Measurements from ENCODE around the gene CCDC69. TPM values are rescaled to one million over a fixed set of nuclear protein-coding genes. Genes with fewer than 3 reads are reported as not detected.

The CCDC69 gene
- total RNA-seq, 4 donors from 2014 or later = 118 to 287 (median 228) TPM

DNA sequence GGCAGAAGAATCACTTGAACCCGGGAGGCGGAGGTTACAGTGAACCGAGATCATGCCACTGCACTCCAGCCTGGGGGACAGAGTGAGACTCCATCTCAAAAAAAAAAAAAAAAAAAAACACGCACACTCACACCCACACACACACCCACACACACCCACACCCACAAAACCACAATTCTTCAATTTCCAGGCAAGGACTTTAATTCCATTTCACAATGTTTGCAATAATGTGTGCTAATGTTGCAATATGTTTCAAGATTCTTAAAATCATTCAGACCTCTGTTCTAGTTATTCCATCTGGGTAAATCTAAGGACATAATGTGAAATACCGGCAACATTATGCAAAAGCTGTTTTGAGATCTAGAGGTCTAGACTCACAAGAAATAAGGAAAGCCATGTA is 28.3 kb downstream of the CCDC69 start:
- TF ChIP-seq, protein P1, sequence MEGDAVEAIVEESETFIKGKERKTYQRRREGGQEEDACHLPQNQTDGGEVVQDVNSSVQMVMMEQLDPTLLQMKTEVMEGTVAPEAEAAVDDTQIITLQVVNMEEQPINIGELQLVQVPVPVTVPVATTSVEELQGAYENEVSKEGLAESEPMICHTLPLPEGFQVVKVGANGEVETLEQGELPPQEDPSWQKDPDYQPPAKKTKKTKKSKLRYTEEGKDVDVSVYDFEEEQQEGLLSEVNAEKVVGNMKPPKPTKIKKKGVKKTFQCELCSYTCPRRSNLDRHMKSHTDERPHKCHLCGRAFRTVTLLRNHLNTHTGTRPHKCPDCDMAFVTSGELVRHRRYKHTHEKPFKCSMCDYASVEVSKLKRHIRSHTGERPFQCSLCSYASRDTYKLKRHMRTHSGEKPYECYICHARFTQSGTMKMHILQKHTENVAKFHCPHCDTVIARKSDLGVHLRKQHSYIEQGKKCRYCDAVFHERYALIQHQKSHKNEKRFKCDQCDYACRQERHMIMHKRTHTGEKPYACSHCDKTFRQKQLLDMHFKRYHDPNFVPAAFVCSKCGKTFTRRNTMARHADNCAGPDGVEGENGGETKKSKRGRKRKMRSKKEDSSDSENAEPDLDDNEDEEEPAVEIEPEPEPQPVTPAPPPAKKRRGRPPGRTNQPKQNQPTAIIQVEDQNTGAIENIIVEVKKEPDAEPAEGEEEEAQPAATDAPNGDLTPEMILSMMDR (IDR thresholded peaks at IDR 0.05) = no peak
- DNase-seq (ENCODE audit: low spot score) = no peak
- peak; percentile 88 for ATAC-seq (ENCODE audit: low FRiP score)

DNA sequence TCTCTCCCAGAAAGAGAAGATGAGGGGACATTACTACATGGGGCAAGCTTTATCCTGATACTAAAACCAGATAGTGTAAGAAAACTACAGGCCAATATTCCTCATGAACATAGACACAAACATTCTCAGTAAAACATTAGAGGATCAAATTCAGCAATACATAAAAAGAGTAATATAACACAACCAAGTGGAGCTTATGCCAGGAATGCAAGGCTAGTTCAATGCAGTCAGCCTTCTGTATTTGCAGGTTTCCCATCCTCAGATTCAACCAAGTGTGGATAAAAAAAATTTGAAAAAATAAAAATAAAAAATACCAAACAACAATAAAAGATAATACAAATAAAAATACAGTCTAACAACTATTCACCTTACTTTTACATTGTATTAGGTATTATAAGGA is 31.3 kb downstream of the CCDC69 start:
- no peak for ATAC-seq (ENCODE audit: low FRiP score)
- no peak for DNase-seq (ENCODE audit: low spot score)
- TF ChIP-seq, protein P1 (IDR thresholded peaks at IDR 0.05) = no peak

DNA sequence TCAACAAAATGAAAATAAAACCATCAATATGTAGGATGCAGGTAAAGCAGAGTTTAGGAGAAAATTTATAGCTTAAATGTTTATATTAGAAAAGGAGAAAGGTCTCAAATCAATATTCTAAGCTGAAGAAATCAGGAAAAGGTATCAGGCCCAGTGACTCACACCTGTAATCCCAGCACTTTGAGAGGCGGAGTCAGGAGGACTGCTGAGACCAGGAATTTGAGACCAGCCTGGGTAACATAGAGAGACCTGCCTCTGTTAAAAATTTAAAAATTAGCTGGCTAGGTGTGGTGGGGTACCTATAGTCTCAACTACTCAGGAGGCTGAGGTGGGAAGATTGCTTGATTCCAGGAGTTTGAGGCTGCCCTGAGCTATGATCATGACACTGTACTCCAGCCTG is 32.2 kb downstream of the CCDC69 start:
- ATAC-seq (ENCODE audit: low FRiP score) = no peak
- TF ChIP-seq, protein P1 (IDR thresholded peaks at IDR 0.05) = no peak
- no peak for DNase-seq (ENCODE audit: low spot score)

DNA sequence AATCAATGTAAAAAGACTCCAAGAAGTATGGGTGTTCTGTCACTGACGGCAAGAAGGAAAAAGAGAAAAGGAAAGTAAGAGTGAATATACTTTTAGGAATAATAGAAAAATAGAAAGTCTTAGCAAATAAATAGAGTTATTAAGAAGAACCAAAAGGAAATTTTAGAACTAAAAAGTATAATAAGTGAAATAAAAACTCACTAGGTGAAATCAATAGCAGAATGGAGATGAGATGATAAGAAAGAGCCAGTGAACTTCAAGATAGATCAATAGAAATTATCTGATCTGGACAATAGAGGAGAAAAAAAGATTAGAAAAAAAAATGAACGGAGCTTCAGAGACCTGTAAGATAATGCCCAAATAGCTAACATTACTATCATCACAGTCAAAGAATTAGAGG is 34.7 kb downstream of the CCDC69 start:
- ATAC-seq (ENCODE audit: low FRiP score) (no peak), DNase-seq (ENCODE audit: low spot score) (no peak)
- TF ChIP-seq, protein P1 (IDR thresholded peaks at IDR 0.05) = no peak

DNA sequence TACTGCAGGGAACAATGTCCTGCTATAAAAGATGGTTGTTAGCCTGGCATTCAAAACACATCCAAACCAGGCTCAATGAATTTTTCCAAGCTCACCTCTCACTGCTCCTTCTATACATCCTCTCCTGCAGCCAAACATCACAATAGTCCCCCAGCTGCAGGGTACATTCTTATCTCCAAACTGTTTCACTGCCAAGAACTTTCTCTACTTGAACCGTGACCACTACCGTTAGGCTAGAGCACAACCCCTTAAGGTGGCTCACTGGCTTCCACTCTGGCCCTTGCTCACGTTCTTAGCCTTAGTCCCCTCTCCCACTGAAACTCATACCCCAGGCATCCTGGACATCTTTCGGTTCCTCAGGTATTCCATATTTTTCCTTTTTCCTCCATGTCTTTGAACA is 37.4 kb downstream of the CCDC69 start:
- DNase-seq (ENCODE audit: low spot score) = no peak
- ATAC-seq (ENCODE audit: low FRiP score) = no peak

DNA sequence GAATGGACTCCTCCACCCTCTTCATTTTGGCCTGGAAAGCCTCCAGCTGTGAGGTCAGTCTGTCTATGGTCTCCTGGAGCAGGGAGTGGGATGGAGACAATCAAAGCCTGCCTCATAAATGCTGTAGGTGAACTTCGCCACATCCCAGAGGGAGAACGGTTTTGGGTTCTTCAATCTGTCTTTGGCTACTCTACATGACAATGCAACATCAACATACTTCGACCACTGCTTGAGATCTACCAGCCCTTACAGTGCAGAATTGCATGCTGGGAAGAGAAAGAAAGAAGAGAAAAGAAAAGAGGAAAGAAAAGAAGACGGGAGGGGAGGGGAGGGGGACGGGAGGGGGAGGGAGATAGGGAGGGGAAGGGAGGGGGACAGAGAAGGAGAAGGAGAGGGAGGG is 37.8 kb downstream of the CCDC69 start:
- no peak for DNase-seq (ENCODE audit: low spot score)
- TF ChIP-seq, protein P1 (IDR thresholded peaks at IDR 0.05) = no peak
- ATAC-seq (ENCODE audit: low FRiP score) = no peak

More for the DNA sequence above, 37.4 kb downstream of the CCDC69 start:
- TF ChIP-seq, protein P1 (IDR thresholded peaks at IDR 0.05) = no peak

DNA sequence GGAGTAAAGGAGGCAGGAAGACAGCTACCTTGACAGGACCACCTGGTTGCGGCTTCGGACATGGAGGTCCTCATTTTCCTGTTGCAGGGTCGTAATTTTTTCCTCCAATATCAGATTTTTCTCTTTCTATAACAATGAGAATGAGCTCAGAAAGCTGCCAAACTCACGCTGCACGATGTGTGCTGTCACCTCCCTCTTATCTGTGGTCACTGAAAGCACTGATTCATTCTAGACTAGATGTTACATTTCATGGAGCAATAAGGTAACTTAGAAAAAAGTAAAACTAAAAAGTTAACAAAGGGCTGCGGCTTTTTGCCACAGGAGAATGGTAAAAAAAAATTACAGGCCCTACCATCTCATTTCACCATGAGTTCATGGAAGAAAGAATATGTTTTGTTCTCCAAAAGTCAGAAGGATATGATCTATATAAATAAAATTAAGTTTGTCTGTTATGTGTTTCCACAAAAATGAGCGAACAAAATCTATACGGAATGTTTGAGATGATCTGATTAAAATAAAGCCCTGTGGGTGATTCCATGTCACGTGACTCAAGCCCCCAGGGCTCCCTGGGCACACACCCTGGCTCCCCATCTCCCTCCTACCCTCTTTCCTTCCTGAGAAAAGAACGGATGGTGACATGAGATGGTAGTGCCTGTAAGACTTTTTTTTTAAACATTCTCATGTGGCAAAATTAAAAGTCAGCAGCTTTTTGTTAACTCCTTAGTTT is 39.4 kb downstream of the CCDC69 start:
- TF ChIP-seq, protein P1 (IDR thresholded peaks at IDR 0.05) = no peak
- DNase-seq (ENCODE audit: low spot score) (no peak), ATAC-seq (ENCODE audit: low FRiP score) (no peak)
